GM12878 (cell line): Measurements from ENCODE around the gene ZDHHC22. TPM values are rescaled to one million over a fixed set of nuclear protein-coding genes. Genes with fewer than 3 reads are reported as not detected.

ENCODE experiments used
- CEBPB ChIP-seq, 2 experiments: fragments of 150-350 bp in 1 of 2; IDR thresholded peaks; 2 replicates each; pipeline ENCODE4 v1.6.1; 2012 to 2014; ENCODE audit warnings: low read depth in 2 of 2, low read length in 2 of 2, borderline replicate concordance in 1 of 2, inconsistent platforms in 1 of 2
- CHD1 ChIP-seq: IDR thresholded peaks from 2 replicates; pipeline ENCODE4 v1.6.1; 2012; ENCODE audit warnings: low read depth, low read length, improper control_type of control experiment
- E2F8 ChIP-seq: fragments of 450-650 bp; IDR thresholded peaks from 2 replicates; pipeline ENCODE4 v1.6.1; 2018; ENCODE audit warnings: mild to moderate bottlenecking, low read depth, moderate library complexity; ENCODE audit not compliant: partially characterized antibody
- EED ChIP-seq: sonication (generic); IDR thresholded peaks from 2 replicates; pipeline ENCODE4 v1.6.1; 2016; ENCODE audit warnings: antibody characterized with exemption, low read depth
- GABPA ChIP-seq: IDR thresholded peaks from 2 replicates; pipeline ENCODE4 v1.6.1; 2014; ENCODE audit warnings: antibody characterized with exemption, low read depth, mild to moderate bottlenecking, inconsistent platforms
- HCFC1 ChIP-seq: fragments of 150-350 bp; IDR thresholded peaks from 2 replicates; pipeline ENCODE4 v1.6.1; 2014; ENCODE audit warnings: low read length
- HDAC6 ChIP-seq: fragments of 200-600 bp; sonication (generic); IDR thresholded peaks from one replicate; pipeline ENCODE4 v1.8.0; 2017; ENCODE audit warnings: antibody characterized with exemption; ENCODE audit not compliant: unreplicated experiment
- KAT2A ChIP-seq: conservative IDR thresholded peaks from 2 replicates; pipeline ENCODE4 v1.6.1; 2011; ENCODE audit warnings: low read depth, low read length; ENCODE audit not compliant: control insufficient read depth
- LARP7 ChIP-seq: fragments of 450-650 bp; IDR thresholded peaks from 2 replicates; pipeline ENCODE4 v1.6.1; 2017; ENCODE audit warnings: mild to moderate bottlenecking
- MAX ChIP-seq: IDR thresholded peaks from 2 replicates; pipeline ENCODE4 v1.6.1; 2012; ENCODE audit warnings: low read depth, low read length, improper control_type of control experiment
- PAX5 ChIP-seq: IDR thresholded peaks from 2 replicates; pipeline ENCODE4 v1.6.1; 2011; ENCODE audit warnings: low read depth, low read length, borderline replicate concordance
- RAD51 ChIP-seq: fragments of 450-650 bp; IDR thresholded peaks from 2 replicates; pipeline ENCODE4 v1.6.1; 2016; ENCODE audit warnings: moderate library complexity, mild to moderate bottlenecking, inconsistent platforms
- SPI1 ChIP-seq: IDR thresholded peaks from 2 replicates; pipeline ENCODE4 v1.6.1; 2011; ENCODE audit warnings: low read depth, mild to moderate bottlenecking, low read length, moderate library complexity, borderline replicate concordance; ENCODE audit not compliant: insufficient read depth
- WRNIP1 ChIP-seq: IDR thresholded peaks from 2 replicates; pipeline ENCODE4 v1.6.1; 2011; ENCODE audit warnings: low read depth, low read length, improper control_type of control experiment, borderline replicate concordance
- ZBTB33 ChIP-seq: fragments of 450-650 bp; IDR thresholded peaks from 2 replicates; pipeline ENCODE4 v1.6.1; 2017; ENCODE audit warnings: mild to moderate bottlenecking
- ZNF384 ChIP-seq: IDR thresholded peaks from 2 replicates; pipeline ENCODE4 v1.6.1; 2012; ENCODE audit warnings: low read depth, mild to moderate bottlenecking, low read length, improper control_type of control experiment, borderline replicate concordance
- polyA plus RNA-seq, 11 experiments: library from polyadenylated mRNA; depleted of rRNA in 4 of 11; unstranded in 6 of 11; stranded (reverse) in 5 of 11; fragments of >200 nt; fragmentation: Nextera tagmentation in 4 of 11; fragmentation: Illumina TruSeq in 1 of 11; extraction: Ambion mirVana in 4 of 11; extraction: Trizol in 1 of 11; gene quantifications; 1 replicate in 1 of 11; 2 replicates in 10 of 11; pipeline versions ENCODE4 v1.2.1 to v1.2.3, GENCODE V29; 2011 to 2016; ENCODE audit warnings: inconsistent platforms in 2 of 11, missing spikeins in 2 of 11, low read depth in 1 of 11
- total RNA-seq, 4 experiments: library from RNA; depleted of rRNA in 3 of 4; stranded (reverse); fragments of >200 nt in 3 of 4; fragmentation: Illumina TruSeq in 1 of 4; extraction: Trizol in 1 of 4; gene quantifications; 2 replicates each; pipeline versions ENCODE4 v1.2.1 to v1.2.3, GENCODE V29; 2013 to 2021
- TF ChIP-seq, protein P1 (sequence below): fragments of 450-650 bp; IDR thresholded peaks from 2 replicates; pipeline ENCODE4 v1.6.1; 2017; ENCODE audit warnings: mild to moderate bottlenecking, low read depth, inconsistent platforms; ENCODE audit not compliant: poor library complexity, severe bottlenecking
- TF ChIP-seq, protein P2 (sequence below): IDR thresholded peaks from 2 replicates; pipeline ENCODE4 v1.6.1; 2012; ENCODE audit warnings: mild to moderate bottlenecking, low read depth, low read length

ZDHHC22 gene
- total and polyA plus RNA-seq, 10 of the 15 experiments (the other 5 are each of a cell fraction or from before 2014, with no cell fraction given) = 0.06 TPM; not detected in 9

GRCh38 chr14:77097700-77098528, 43.7 kb downstream of the ZDHHC22 start, which contains the start of gene CIPC (continued):
- TF ChIP-seq CHD1 (no peak), ZBTB33 (no peak), SPI1 (no peak), LARP7 (peak; percentile 97), KAT2A (no peak), RAD51 (peak; percentile 96), ZNF384 (no peak), GABPA (peak; percentile 84), HDAC6 (peak; percentile 34), CEBPB (IDR thresholded peaks at IDR 0.05; ENCODE audit: borderline replicate concordance in 1 of 2, low read depth in 2 of 2, low read length in 2 of 2) (no peak), PAX5 (peak; percentile 16; the same call in 1 of the 2 replicates), WRNIP1 (no peak), MAX (peak; percentile 96), E2F8 (peak; percentile 83), EED (0 out of 2 replicates have a peak, but pooled peaks have one; percentile 29), HCFC1 (peak; percentile 79)
- TF ChIP-seq, protein P1, sequence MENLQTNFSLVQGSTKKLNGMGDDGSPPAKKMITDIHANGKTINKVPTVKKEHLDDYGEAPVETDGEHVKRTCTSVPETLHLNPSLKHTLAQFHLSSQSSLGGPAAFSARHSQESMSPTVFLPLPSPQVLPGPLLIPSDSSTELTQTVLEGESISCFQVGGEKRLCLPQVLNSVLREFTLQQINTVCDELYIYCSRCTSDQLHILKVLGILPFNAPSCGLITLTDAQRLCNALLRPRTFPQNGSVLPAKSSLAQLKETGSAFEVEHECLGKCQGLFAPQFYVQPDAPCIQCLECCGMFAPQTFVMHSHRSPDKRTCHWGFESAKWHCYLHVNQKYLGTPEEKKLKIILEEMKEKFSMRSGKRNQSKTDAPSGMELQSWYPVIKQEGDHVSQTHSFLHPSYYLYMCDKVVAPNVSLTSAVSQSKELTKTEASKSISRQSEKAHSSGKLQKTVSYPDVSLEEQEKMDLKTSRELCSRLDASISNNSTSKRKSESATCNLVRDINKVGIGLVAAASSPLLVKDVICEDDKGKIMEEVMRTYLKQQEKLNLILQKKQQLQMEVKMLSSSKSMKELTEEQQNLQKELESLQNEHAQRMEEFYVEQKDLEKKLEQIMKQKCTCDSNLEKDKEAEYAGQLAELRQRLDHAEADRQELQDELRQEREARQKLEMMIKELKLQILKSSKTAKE = no peak
- TF ChIP-seq, protein P2, sequence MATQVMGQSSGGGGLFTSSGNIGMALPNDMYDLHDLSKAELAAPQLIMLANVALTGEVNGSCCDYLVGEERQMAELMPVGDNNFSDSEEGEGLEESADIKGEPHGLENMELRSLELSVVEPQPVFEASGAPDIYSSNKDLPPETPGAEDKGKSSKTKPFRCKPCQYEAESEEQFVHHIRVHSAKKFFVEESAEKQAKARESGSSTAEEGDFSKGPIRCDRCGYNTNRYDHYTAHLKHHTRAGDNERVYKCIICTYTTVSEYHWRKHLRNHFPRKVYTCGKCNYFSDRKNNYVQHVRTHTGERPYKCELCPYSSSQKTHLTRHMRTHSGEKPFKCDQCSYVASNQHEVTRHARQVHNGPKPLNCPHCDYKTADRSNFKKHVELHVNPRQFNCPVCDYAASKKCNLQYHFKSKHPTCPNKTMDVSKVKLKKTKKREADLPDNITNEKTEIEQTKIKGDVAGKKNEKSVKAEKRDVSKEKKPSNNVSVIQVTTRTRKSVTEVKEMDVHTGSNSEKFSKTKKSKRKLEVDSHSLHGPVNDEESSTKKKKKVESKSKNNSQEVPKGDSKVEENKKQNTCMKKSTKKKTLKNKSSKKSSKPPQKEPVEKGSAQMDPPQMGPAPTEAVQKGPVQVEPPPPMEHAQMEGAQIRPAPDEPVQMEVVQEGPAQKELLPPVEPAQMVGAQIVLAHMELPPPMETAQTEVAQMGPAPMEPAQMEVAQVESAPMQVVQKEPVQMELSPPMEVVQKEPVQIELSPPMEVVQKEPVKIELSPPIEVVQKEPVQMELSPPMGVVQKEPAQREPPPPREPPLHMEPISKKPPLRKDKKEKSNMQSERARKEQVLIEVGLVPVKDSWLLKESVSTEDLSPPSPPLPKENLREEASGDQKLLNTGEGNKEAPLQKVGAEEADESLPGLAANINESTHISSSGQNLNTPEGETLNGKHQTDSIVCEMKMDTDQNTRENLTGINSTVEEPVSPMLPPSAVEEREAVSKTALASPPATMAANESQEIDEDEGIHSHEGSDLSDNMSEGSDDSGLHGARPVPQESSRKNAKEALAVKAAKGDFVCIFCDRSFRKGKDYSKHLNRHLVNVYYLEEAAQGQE = no peak
